Measurements from ENCODE around the gene ATF6B.

The ATF6B gene

GRCh38 chr6:32127717-32128592 is at the start of gene ATF6B:
Gene ATF6B (minus strand): TSS chr6:32128246. CDS start chr6:32128207, 39 bp downstream.
- DNase-seq = peak; percentile 99

GRCh38 chr6:32177183-32177787 is 49.2 kb upstream of the ATF6B start:
- peak; percentile 60 for DNase-seq

DNA sequence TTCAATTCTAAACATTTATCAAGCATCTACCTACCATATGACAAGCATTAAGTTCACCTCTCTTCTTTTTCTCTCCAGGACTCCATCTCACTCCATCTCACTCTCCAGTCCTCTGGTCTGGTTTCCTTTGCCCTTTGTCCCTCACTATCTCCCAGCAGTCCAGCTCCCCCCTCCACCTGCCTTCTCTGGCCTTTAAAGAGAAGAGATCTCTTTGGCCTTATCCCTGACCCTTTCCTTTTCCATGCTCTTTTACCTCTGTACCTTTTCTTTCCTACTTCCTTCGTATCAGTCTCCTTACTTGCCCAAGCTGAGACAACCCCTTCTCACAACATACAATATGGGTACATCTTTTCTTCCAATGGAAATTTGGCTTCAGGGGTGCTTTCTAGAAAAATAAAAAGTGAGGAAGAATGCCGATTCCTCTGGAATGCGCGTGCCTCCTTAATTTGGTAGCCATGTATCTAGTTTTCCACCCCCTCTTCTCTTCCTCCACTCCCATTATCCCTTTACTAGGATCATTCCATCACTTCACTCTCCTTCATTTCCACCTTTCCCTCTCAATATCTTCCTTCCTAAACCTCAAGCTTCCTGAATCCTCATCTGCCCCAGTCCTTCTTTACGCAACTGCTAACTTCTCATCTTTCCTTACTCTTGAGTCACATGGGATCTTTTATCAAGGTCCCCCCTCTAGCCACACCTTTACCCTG is 48.6 kb upstream of the ATF6B start:
- no peak for DNase-seq

GRCh38 chr6:32175711-32176475 is 47.8 kb upstream of the ATF6B start, which contains the start of gene AGPAT1:
Gene AGPAT1 (minus strand): TSS chr6:32176084. CDS start chr6:32171496, 4,588 bp downstream.
- peak; percentile 90 for DNase-seq

DNA sequence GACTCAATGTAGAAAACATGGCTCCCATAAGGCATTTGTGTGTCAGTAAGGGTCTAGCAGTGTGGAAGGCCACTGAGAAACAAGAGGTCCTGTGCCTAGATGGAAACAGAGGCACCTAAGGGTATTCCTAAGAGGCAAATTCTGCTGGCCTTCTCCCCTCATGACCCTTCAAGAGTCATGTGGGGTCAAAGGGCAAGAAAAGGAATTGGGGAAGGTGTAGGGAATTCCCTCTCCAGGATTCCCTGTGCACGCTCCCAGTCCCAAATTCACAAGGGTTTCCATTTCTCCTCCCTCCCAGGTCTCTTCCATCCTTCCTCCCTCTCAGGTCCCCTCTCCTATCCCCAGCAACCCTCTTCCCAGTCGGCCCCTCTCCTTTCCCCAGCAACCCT is 47.3 kb upstream of the ATF6B start:
- no peak for DNase-seq

DNA sequence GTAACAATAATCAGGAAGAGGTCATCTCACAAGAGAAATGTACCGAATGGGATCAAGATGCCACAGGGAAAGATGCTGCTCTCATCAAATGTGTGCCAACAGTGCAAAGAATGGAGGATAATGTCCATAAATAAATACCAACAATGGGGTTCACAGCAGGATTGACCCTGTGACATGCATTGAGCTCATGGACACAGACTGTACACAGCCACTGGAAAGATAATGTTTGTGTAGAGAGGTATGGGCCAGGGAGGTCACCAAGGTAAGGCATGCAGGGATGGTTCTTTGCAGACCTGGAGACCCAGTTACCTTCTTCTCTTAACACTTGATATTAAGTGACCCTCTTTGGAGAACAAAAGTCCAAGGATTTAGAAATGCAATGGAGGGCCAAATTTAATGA is 46.4 kb upstream of the ATF6B start:
- no peak for DNase-seq

- DNase-seq = no peak
Measured at GRCh38 chr6:32173051-32173727, 45.1 kb upstream of the ATF6B start.

DNA sequence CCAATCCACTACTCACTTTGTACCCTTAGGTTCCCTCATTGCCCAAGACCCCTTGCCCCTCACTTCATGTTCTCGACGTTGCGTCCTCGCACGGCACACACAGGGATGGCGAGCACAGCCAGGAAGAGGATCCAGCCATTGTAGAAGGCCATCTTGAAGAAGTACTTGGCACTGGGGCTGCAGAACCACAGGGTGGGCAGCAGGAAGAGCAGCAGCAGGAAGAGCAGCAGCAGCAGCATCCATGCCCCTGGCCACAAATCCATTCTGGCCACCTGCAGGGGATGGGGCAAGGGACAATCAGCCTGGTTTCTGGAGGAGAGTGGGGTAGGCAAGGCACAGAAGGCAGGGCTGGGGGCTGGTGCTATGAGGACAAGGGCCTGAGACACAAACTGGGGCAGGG is 43.2 kb upstream of the ATF6B start:
- DNase-seq = no peak

DNA sequence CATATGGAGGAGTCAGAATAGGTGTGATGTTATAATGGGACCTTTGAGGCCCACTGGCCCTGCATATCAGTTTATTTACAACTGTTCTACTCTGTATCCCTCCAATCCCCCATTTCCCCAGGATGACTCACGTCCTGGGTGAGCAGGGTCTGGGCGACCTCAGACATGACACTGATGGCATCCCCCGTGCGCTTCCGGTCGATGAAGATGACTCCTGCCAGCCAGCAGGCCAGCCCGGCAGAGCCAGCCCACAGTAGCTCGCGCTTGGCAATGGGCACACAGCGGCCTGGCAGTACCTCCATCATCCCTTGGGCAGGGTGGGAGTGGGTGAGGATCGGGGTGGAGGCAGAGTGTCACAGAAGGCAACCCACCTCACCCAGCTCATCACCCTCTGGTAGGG is 42.2 kb upstream of the ATF6B start:
- no peak for DNase-seq

- no peak for DNase-seq
Measured at GRCh38 chr6:32168807-32169591, 41.0 kb upstream of the ATF6B start.

- DNase-seq = no peak
Measured at GRCh38 chr6:32168350-32168749, 40.3 kb upstream of the ATF6B start.

GRCh38 chr6:32167761-32168262 is 39.8 kb upstream of the ATF6B start:
- DNase-seq = no peak

DNA sequence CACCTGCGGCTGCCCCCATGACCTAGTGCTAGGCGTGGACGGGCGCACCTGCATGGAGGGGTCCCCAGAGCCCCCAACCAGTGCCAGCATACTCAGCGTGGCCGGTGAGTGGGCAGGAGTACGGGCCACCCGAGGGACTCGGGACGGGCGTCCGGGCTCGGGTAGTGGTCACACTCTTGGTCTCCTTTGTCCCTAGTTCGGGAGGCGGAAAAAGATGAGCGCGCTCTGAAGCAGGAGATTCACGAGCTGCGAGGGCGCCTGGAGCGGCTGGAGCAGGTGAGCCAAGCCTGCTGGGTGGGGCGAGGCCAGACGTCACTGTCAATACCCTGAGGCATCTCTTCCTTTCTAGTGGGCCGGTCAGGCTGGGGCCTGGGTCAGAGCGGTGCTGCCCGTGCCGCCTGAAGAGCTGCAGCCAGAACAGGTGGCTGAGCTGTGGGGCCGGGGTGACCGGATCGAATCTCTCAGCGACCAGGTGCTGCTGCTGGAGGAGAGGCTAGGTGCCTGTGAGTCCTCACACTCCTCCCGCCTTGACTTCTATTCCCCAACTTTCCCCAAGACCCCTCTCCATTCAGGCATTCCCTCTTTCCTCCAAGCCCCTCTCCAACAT is 39.2 kb upstream of the ATF6B start:
- peak; percentile 44 for DNase-seq

DNA sequence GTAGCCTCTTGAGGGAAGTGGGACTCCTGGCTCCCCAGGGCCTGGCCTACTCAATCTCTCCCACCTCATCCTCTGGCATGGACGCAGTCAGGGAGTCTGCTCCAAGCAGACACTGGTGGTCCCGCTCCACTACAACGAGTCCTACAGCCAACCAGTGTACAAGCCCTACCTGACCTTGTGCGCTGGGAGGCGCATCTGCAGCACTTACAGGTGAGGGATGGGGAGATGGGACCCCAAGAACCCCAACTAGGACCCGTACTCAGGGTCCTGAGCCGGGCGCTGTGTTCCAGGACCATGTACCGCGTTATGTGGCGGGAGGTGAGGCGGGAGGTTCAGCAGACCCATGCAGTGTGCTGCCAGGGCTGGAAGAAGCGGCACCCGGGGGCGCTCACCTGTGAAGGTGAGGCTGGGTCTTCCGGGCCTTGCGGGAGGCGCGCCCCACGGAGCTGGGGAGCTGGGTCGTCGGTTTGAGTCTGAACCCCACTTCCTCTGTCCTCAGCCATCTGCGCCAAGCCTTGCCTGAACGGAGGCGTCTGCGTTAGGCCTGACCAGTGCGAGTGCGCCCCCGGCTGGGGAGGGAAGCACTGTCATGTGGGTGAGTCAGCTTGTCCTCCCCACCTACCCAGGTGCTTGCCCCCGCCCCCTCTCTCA is 38.5 kb upstream of the ATF6B start:
- DNase-seq = peak; percentile 28

DNA sequence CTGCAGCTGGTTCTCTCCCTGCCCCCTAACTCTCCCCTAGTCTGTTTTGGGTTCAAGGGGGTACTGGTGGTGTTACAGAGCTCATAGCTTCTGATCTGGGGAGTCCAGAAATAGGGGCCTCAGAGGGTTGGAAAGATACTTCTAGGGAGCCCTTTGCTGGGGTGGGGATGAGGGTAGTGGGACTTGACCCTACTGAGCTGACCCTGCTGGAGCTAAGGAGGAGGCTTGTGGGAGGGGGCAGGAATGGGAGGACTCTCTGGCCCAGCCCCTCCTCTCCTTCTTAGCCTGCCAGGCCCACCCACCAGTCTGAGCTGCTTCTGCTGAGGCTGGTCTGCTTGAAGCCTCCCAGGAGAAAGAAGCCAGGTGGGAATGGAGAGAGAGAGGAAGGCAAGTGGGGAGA is 36.2 kb upstream of the ATF6B start, which contains the start of gene EGFL8:
EGFL8 (plus strand) TSS at position 301 of the 400 bp plus-strand sequence. CDS start 1,571 bp downstream, outside the sequence.
- DNase-seq = no peak

DNA sequence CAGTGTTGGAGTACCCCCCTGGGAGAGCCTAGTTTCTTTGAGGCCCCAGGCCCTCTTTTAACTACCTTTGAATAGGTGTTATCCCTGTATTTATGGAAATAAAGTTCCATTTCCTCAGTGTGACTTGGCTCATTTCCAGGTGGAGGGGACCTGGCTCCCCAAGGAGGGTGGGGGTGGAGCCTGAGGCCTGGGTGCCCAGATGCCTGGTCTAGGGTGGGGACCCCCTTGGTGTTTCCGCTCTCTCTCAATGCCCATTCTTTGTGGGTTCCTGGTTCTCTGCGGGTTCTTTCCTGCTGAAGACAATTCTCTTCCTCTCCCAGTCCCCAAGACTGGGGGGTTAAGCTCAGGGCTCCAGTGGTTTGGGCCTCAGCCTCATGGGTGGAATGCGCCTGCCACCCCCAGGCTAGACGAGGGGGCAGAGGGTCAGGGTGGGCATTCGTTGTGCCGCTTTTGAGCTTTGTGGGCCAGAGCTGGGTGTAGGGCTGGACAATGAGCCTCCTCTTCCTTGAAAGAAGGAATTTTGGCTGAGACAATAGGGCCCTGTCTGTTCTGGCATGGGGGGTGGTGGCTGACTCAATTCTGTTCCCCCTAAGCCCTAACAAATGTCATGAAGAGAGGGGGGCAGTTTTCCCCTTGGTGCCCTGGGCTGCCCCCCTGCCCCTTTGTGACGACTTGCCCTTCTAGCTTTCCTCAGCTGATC is 35.7 kb upstream of the ATF6B start:
- DNase-seq = no peak

DNA sequence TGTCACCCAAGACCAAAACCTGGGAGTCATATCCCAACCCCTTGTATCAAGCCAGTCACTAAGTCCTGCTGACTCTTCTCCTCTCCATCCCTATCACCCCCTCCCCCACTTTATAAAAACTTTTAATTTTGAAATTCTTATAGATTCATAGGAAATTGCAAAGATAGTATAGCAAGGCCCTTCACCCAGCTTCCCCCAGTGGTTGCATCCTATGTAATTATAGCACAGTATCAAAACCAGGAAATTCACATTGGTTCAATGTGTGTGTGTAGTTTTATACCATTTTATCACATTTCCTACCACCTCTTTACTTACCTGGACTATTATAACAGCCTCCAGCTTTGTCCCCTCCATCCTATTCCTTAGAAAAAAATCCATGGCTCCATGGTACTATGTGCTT is 30.0 kb upstream of the ATF6B start:
- DNase-seq = no peak

- DNase-seq = no peak
Measured at GRCh38 chr6:32156891-32157290, 28.8 kb upstream of the ATF6B start.

DNA sequence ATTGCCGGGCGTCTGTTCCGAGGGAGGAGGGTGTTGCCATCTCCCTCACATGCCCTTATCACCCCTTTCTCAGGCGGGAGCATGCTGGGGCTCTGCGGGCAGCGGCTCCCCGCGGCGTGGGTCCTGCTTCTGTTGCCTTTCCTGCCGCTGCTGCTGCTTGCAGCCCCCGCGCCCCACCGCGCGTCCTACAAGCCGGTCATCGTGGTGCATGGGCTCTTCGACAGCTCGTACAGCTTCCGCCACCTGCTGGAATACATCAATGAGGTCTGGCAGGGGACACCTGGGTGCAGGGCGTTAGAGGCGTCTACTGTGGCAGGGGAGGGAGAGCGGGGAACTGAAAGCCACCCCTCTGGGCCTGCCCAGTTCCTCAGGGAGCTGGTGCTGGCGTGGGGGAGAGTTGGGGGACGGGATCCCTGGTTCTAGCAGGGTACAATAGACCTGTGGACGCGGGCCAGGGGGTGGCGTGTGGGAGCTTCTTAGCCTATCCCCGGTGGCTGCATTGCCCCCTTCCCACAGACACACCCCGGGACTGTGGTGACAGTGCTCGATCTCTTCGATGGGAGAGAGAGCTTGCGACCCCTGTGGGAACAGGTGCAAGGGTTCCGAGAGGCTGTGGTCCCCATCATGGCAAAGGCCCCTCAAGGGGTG is 26.6 kb upstream of the ATF6B start:
- DNase-seq = peak; percentile 46
